HepG2 (cell line): ENCODE measurements around the gene SLC25A25. TPM values are rescaled to one million over a fixed set of nuclear protein-coding genes. Genes with fewer than 3 reads are reported as not detected.

Experiments
- ATAC-seq: fragments of 200-7000 bp; cut with Tn5 transposase; 3 replicates; pipeline ENCODE4 v1.9.1; 2020; ENCODE audit warnings: mild to moderate bottlenecking, moderate library complexity
- BruUV-seq: library from RNA; stranded (reverse); fragments of 400-500 nt; replicated peaks from 2 replicates; lab custom pipeline; 2021; lab: Mats Ljungman, UMichigan
- CTCF ChIA-PET: fragments of 300-600 bp; formaldehyde crosslinking; extraction: SDS; loops from one replicate; lab custom pipeline; 2021; ENCODE audit warnings: low total read pairs, inconsistent platforms, low intra/inter-chr PET ratio; lab: Yijun Ruan, JAX
- POLR2A ChIA-PET: fragments of 350-600 bp; sonication (Branson Sonifier 250); formaldehyde crosslinking; loops from one replicate; lab custom pipeline; 2020; ENCODE audit warnings: antibody characterized with exemption, inconsistent platforms; lab: Yijun Ruan, JAX
- DNase-seq: peaks from one replicate; pipeline ENCODE4 v3.0.0-alpha.2; 2015; ENCODE audit warnings: low spot score
- FAIRE-seq: peaks from 3 replicates; lab custom pipeline; 2011; peaks lifted over from hg19 to GRCh38; lab: Jason Lieb, UNC
- H2AFZ ChIP-seq: one replicate; pipeline ENCODE4 v1.6.1; 2011; ENCODE audit warnings: low read length, inconsistent platforms
- H3K27ac ChIP-seq: fragments of 300-600 bp; 3 replicates; pipeline ENCODE4 v1.8.0; 2011; ENCODE audit warnings: mixed run types, mild to moderate bottlenecking, mixed read lengths, low read length, inconsistent platforms; ENCODE audit not compliant: insufficient read depth; ENCODE audit errors: extremely low read length
- H3K27me3 ChIP-seq, 2 experiments: fragments of 200-600 bp in 1 of 2; 2 replicates in 1 of 2; 3 replicates in 1 of 2; pipeline versions ENCODE4 v1.6.0 to v1.8.0; 2011; ENCODE audit warnings: low read length in 2 of 2, mild to moderate bottlenecking in 2 of 2, moderate library complexity in 2 of 2, inconsistent platforms in 1 of 2; ENCODE audit not compliant: insufficient read depth in 2 of 2, control insufficient read depth in 1 of 2
- H3K36me3 ChIP-seq, 2 experiments: fragments of 200-600 bp in 1 of 2; replicated peaks in 1 of 2; 2 replicates in 1 of 2; 3 replicates in 1 of 2; pipeline versions ENCODE4 v1.5.1 to v1.8.0; 2011; ENCODE audit warnings: low read length in 2 of 2, inconsistent platforms in 1 of 2; ENCODE audit not compliant: insufficient read depth in 2 of 2, control insufficient read depth in 1 of 2
- H3K4me1 ChIP-seq: 2 replicates; pipeline ENCODE4 v1.5.1; 2012; ENCODE audit warnings: low read length, inconsistent platforms; ENCODE audit not compliant: insufficient read depth
- H3K4me2 ChIP-seq: 2 replicates; pipeline ENCODE4 v1.6.0; 2011; ENCODE audit warnings: low read depth, low read length, inconsistent platforms
- H3K4me3 ChIP-seq, 3 experiments: fragments of 200-600 bp in 1 of 3; sonication (generic), shearing (Covaris generic) in 1 of 3; replicated peaks in 1 of 3; 2 replicates each; pipeline ENCODE4 v1.5.1; 2011 to 2016; ENCODE audit warnings: low read length in 3 of 3, inconsistent platforms in 2 of 3, low read depth in 2 of 3, mild to moderate bottlenecking in 2 of 3, control low read depth in 1 of 3, mixed read lengths in 1 of 3; ENCODE audit not compliant: insufficient read depth in 1 of 3
- H3K79me2 ChIP-seq: one replicate; pipeline ENCODE4 v1.6.1; 2011; ENCODE audit warnings: low read length, inconsistent platforms; ENCODE audit not compliant: insufficient read depth
- H3K9ac ChIP-seq: 2 replicates; pipeline ENCODE4 v1.6.0; 2011; ENCODE audit warnings: mild to moderate bottlenecking, low read depth, low read length, inconsistent platforms; ENCODE audit not compliant: insufficient read depth
- H3K9me3 ChIP-seq: 2 replicates; pipeline ENCODE4 v1.5.1; 2012; ENCODE audit warnings: mild to moderate bottlenecking, low read length
- H4K20me1 ChIP-seq: 2 replicates; pipeline ENCODE4 v1.6.0; 2011; ENCODE audit warnings: inconsistent platforms, mild to moderate bottlenecking, low read length, moderate library complexity; ENCODE audit not compliant: insufficient read depth
- ELF4 ChIP-seq: sonication (generic); formaldehyde crosslinking; IDR thresholded peaks from 2 replicates; pipeline ENCODE4 v1.5.0; 2020; ENCODE audit warnings: missing genetic modification reagents, mild to moderate bottlenecking, moderate library complexity, borderline replicate concordance
- HMGA1 ChIP-seq: sonication (generic); formaldehyde crosslinking; conservative IDR thresholded peaks from 2 replicates; pipeline ENCODE4 v1.4.0; 2020; ENCODE audit warnings: missing genetic modification reagents
- HNRNPK ChIP-seq: fragments of 200-400 bp; formaldehyde crosslinking; IDR thresholded peaks from 2 replicates; pipeline ENCODE4 v1.6.1; 2018; ENCODE audit warnings: low read length, low read depth, moderate library complexity, mild to moderate bottlenecking; ENCODE audit not compliant: poor library complexity, severe bottlenecking
- KAT2B ChIP-seq: fragments of 150-350 bp; IDR thresholded peaks from 2 replicates; pipeline ENCODE4 v1.6.1; 2014; ENCODE audit warnings: low read depth, low read length, borderline replicate concordance
- MYNN ChIP-seq: sonication (generic); formaldehyde crosslinking; IDR thresholded peaks from 2 replicates; pipeline ENCODE4 v1.4.0; 2020; ENCODE audit warnings: mild to moderate bottlenecking, low read depth, missing genetic modification reagents
- NCOR1 ChIP-seq: fragments of 200-600 bp; sonication (generic); IDR thresholded peaks from 2 replicates; pipeline ENCODE4 v1.7.0; 2017; ENCODE audit warnings: antibody characterized with exemption, low read length, borderline replicate concordance
- SCMH1 ChIP-seq: sonication (generic); formaldehyde crosslinking; IDR thresholded peaks from 2 replicates; pipeline ENCODE4 v1.9.0; 2021; ENCODE audit warnings: missing genetic modification reagents, mild to moderate bottlenecking, borderline replicate concordance
- SP4 ChIP-seq: sonication (generic); formaldehyde crosslinking; IDR thresholded peaks from 2 replicates; pipeline ENCODE4 v1.8.1; 2023; ENCODE audit warnings: mild to moderate bottlenecking, missing genetic modification reagents
- TAF1 ChIP-seq: sonication (generic); formaldehyde crosslinking; IDR thresholded peaks from 2 replicates; pipeline ENCODE4 v1.4.0; 2020; ENCODE audit warnings: missing genetic modification reagents
- TAF15 ChIP-seq: fragments of 200-400 bp; formaldehyde crosslinking; IDR thresholded peaks from one replicate; pipeline ENCODE4 v1.6.1; 2018; ENCODE audit warnings: mild to moderate bottlenecking, low read depth, low read length; ENCODE audit not compliant: poor library complexity, severe bottlenecking
- ZNF235 ChIP-seq: sonication (generic); formaldehyde crosslinking; IDR thresholded peaks from 2 replicates; pipeline ENCODE4 v1.8.1; 2023; ENCODE audit warnings: mild to moderate bottlenecking, missing genetic modification reagents, borderline replicate concordance
- ZNF563 ChIP-seq: sonication (generic); formaldehyde crosslinking; IDR thresholded peaks from 2 replicates; pipeline ENCODE4 v1.8.0; 2022; ENCODE audit warnings: mild to moderate bottlenecking, moderate library complexity, missing genetic modification reagents
- ZNF703 ChIP-seq: sonication (generic); formaldehyde crosslinking; IDR thresholded peaks from 2 replicates; pipeline ENCODE4 v1.5.1; 2020; ENCODE audit warnings: missing genetic modification reagents, mild to moderate bottlenecking, moderate library complexity, borderline replicate concordance
- ZSCAN22 ChIP-seq: sonication (generic); formaldehyde crosslinking; IDR thresholded peaks from 2 replicates; pipeline ENCODE4 v1.4.0; 2020; ENCODE audit warnings: mild to moderate bottlenecking, missing genetic modification reagents
- ZSCAN31 ChIP-seq: sonication (generic); formaldehyde crosslinking; IDR thresholded peaks from 2 replicates; pipeline ENCODE4 v1.5.0; 2020; ENCODE audit warnings: low read depth, mild to moderate bottlenecking, missing genetic modification reagents
- WGBS: methylation state at CpG from one replicate; pipeline ENCODE4 v1.1.6; 2017; ENCODE audit warnings: low lambda C conversion rate; 5-methylcytosine and 5-hydroxymethylcytosine counted together
- in situ Hi-C: cut with HindIII; loops from 2 replicates; pipeline ENCODE4 v1.10.0; 2017; ENCODE audit warnings: low pct_unique_long_range_greater_than_20kb; ENCODE audit not compliant: extremely low pct_ligation_motif_present
- intact Hi-C: fragments of 100-400 bp; cut with micrococcal nuclease; formaldehyde crosslinking; loops from one replicate; pipeline ENCODE4 v1.10.0; 2022; ENCODE audit not compliant: unreplicated experiment
- polyA plus RNA-seq, 8 experiments: library from polyadenylated mRNA; depleted of rRNA in 3 of 8; stranded (reverse) in 7 of 8; unstranded in 1 of 8; fragments of >200 nt; fragmentation: Illumina TruSeq in 4 of 8; extraction: Trizol in 4 of 8; gene quantifications; 2 replicates each; pipeline versions ENCODE4 v1.2.1 to v1.2.3, GENCODE V29; 2011 to 2016; ENCODE audit warnings: low read depth in 4 of 8, missing spikeins in 1 of 8, mixed read lengths in 1 of 8; ENCODE audit not compliant: insufficient read depth in 1 of 8
- total RNA-seq, 5 experiments: library from RNA; depleted of rRNA; stranded (reverse); fragments of >200 nt; fragmentation: Illumina TruSeq; extraction: Trizol; gene quantifications; 2 replicates each; pipeline ENCODE4 v1.2.3, GENCODE V29; 2016; ENCODE audit warnings: low read depth in 1 of 5
- TF ChIP-seq, protein P1 (sequence below): sonication (generic); formaldehyde crosslinking; IDR thresholded peaks from 2 replicates; pipeline ENCODE4 v1.5.1; 2020; ENCODE audit warnings: missing genetic modification reagents, mild to moderate bottlenecking, borderline replicate concordance

The SLC25A25 gene
- total and polyA plus RNA-seq, 2 of the 13 experiments (the other 11 are each of a cell fraction or from before 2014, with no cell fraction given) = 10.5 to 24.8 TPM

DNA sequence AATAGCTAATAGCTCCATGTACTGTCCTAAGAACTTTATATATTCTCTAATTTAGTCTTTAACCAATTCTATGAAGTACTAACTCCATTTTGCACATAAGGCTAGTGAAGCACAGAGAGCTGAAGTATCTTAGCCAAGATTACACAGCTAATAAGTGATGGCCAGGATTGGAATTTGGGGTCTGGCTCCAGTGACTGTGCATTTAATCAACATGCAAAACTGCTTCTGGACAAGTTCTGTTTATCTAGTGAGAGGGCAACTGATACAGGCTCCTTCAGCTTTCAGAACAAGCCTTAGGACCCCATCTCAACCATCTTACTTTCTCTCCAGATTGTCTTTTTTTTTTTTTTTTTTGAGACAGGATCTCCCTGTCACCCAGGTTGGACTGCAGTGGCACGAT lies 21.3 kb downstream of the SLC25A25 start:
- Histone ChIP-seq H3K4me3 (no peak overlapping the region), H4K20me1 (no peaks in the 10 kb centered on the region), H3K27ac (no peak overlapping the region), H3K27me3 (no peaks in the 10 kb centered on the region), H3K4me1 (peaks cover 21% of the 10 kb centered on the region), H2AFZ (no peak overlapping the region), H3K4me2 (no peak overlapping the region), H3K9me3 (no peaks in the 10 kb centered on the region), H3K9ac (no peak overlapping the region), H3K79me2 (peaks cover 19% of the 10 kb centered on the region), H3K36me3 (no peaks in the 10 kb centered on the region; a peak in 2 of 5 replicates)
- FAIRE-seq (no peak), ATAC-seq (no peak), DNase-seq (no peak)
- CTCF ChIA-PET = no interaction called here
- in situ Hi-C loops = no loop called here
- TF ChIP-seq MYNN (no peak), ZSCAN22 (CRISPR knock-in tag) (no peak)
- no TSS peak for BruUV-seq
- intact Hi-C loops = no loop called here
- 81% methylated on average over 1 of the region's 1 CpG for WGBS
- POLR2A ChIA-PET = interaction anchor here (3.4 kb wide), 1 partner anchor 9 kb away, joined by 17 read pairs; no protein-coding TSS in a partner anchor

DNA sequence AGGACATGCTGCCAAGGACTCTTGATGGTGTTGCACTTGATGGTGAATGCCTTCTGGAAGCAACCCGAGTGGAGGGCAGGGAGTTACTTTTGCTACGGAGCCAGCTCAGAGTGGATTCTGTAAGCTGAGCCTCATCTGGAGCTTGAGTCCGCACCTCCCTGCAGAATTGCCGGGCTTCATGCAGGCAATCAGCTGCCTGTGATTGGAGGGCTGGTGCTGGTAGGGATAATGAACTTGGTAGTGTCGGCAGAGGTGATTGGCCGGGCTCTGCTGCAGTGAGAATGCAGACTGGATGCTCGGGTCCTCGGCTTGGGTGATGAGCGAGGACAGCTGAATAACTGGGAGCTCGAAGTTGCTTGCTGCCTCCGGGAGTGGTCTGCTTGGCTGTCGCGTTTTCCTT lies 23.1 kb downstream of the SLC25A25 start:
- no peak for FAIRE-seq
- no peaks in the 10 kb centered on the region for H3K27me3 ChIP-seq
- in situ Hi-C loops = no loop called here
- H3K4me1 ChIP-seq = peaks cover 35% of the 10 kb centered on the region
- ATAC-seq = no peak
- ChIA-PET CTCF (no interaction called here), POLR2A (no interaction called here)
- no peak overlapping the region for H2AFZ ChIP-seq
- DNase-seq = no peak
- H3K4me2 ChIP-seq = no peak overlapping the region
- 97% methylated on average over 10 of the region's 13 CpGs for WGBS
- no TSS peak for BruUV-seq
- no peak overlapping the region for H3K4me3 ChIP-seq
- TF ChIP-seq ZNF703 (CRISPR knock-in tag) (no peak), TAF1 (no peak), SP4 (CRISPR knock-in tag) (no peak), ZNF563 (CRISPR knock-in tag) (no peak), ZNF235 (CRISPR knock-in tag) (no peak), ELF4 (CRISPR knock-in tag) (no peak), SCMH1 (CRISPR knock-in tag) (no peak), HNRNPK (no peak), ZSCAN31 (CRISPR knock-in tag) (no peak), NCOR1 (no peak), KAT2B (no peak), TAF15 (no peak), HMGA1 (CRISPR knock-in tag) (no peak)
- TF ChIP-seq, protein P1, sequence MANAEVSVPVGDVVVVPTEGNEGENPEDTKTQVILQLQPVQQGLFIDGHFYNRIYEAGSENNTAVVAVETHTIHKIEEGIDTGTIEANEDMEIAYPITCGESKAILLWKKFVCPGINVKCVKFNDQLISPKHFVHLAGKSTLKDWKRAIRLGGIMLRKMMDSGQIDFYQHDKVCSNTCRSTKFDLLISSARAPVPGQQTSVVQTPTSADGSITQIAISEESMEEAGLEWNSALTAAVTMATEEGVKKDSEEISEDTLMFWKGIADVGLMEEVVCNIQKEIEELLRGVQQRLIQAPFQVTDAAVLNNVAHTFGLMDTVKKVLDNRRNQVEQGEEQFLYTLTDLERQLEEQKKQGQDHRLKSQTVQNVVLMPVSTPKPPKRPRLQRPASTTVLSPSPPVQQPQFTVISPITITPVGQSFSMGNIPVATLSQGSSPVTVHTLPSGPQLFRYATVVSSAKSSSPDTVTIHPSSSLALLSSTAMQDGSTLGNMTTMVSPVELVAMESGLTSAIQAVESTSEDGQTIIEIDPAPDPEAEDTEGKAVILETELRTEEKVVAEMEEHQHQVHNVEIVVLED = no peak
- H3K27ac ChIP-seq = no peak overlapping the region
- intact Hi-C loops = no loop called here
- no peaks in the 10 kb centered on the region for H4K20me1 ChIP-seq
- no peaks in the 10 kb centered on the region for H3K9me3 ChIP-seq
- no peak overlapping the region for H3K9ac ChIP-seq
- no peaks in the 10 kb centered on the region; a peak in 3 of 5 replicates for H3K36me3 ChIP-seq
- peaks cover 17% of the 10 kb centered on the region for H3K79me2 ChIP-seq
